Activated T-helper 1 cell treated with anti-CD3 and anti-CD28 coated beads, Interleukin-12 subunit alpha, Interleukin-12 subunit beta, Interleukin-2, Interleukin-4 antibody, amounts not matched to agents 30 ng/mL and 10 ng/mL and 1 ng/mL, durations not matched to agents 14 hours and 24 hours and 36 hours (primary cell): ENCODE results near the gene CHCHD1. TPM values are rescaled to one million over a fixed set of nuclear protein-coding genes. Genes with fewer than 3 reads are reported as not detected.
"Not testable (repeated sequence)": the region's sequence is repeated elsewhere in the genome, so short reads cannot be mapped to it uniquely, and the experiment has no call there.

ENCODE experiments used
- DNase-seq: peaks from one replicate; pipeline ENCODE4 v3.0.0; 2021; ENCODE audit warnings: low spot score
- H3K27ac Mint-ChIP-seq: one replicate; pipeline ENCODE4 v1.8.0; 2021; ENCODE audit warnings: mild to moderate bottlenecking, mixed read lengths
- H3K27me3 Mint-ChIP-seq: one replicate; pipeline ENCODE4 v1.8.0; 2022; ENCODE audit warnings: mild to moderate bottlenecking, moderate library complexity, mixed read lengths; ENCODE audit not compliant: insufficient read depth
- H3K36me3 Mint-ChIP-seq: one replicate; pipeline ENCODE4 v1.8.0; 2021; ENCODE audit warnings: low read depth, mixed read lengths
- H3K4me1 Mint-ChIP-seq: one replicate; pipeline ENCODE4 v1.8.0; 2021; ENCODE audit warnings: low read depth, mixed read lengths
- H3K4me3 Mint-ChIP-seq: one replicate; pipeline ENCODE4 v1.8.0; 2021; ENCODE audit warnings: mild to moderate bottlenecking, moderate library complexity, mixed read lengths
- H3K9me3 Mint-ChIP-seq: one replicate; pipeline ENCODE4 v1.8.0; 2021; ENCODE audit warnings: mixed read lengths
- intact Hi-C: fragments of 100-400 bp; cut with micrococcal nuclease; formaldehyde crosslinking; loops from one replicate; pipeline ENCODE4 v1.15.1; 2024
- total RNA-seq: library from RNA; stranded (reverse); gene quantifications from 2 replicates; pipeline ENCODE4 v1.2.3, GENCODE V29; 2022

The CHCHD1 gene
- total RNA-seq, 1 donor from 2014 or later, result 30.9 TPM

GRCh38 chr10:73787031-73787800 lies 5.4 kb downstream of the CHCHD1 start:
- H3K9me3 Mint-ChIP-seq, DNase-seq, H3K27ac Mint-ChIP-seq, H3K27me3 Mint-ChIP-seq: not testable (repeated sequence)
- Mint-ChIP-seq H3K4me1 (peaks cover 40% of the 10 kb centered on the region), H3K36me3 (peaks cover 29% of the 10 kb centered on the region), H3K4me3 (peak overlapping the region; percentile 99)
- intact Hi-C loops, result loop anchor here (10.0 kb wide), 1 partner anchor 542 kb away; the partner anchor contains the start of gene DNAJC9

GRCh38 chr10:73788864-73789658 lies 7.2 kb downstream of the CHCHD1 start:
- no peak for DNase-seq
- peaks cover 28% of the 10 kb centered on the region for H3K4me1 Mint-ChIP-seq
- peaks cover 35% of the 10 kb centered on the region for H3K36me3 Mint-ChIP-seq
- intact Hi-C loops, result loop anchor here (10.0 kb wide), 1 partner anchor 544 kb away; the partner anchor contains the start of gene DNAJC9
- no peak overlapping the region for H3K27ac Mint-ChIP-seq
- no peaks in the 10 kb centered on the region for H3K9me3 Mint-ChIP-seq
- H3K4me3 Mint-ChIP-seq, result peak overlapping the region; percentile 4
- H3K27me3 Mint-ChIP-seq, result no peaks in the 10 kb centered on the region

GRCh38 chr10:73789659-73790055 lies 7.8 kb downstream of the CHCHD1 start:
- H3K27me3 Mint-ChIP-seq, result no peaks in the 10 kb centered on the region
- H3K4me1 Mint-ChIP-seq, result peaks cover 28% of the 10 kb centered on the region
- peaks cover 38% of the 10 kb centered on the region for H3K36me3 Mint-ChIP-seq

GRCh38 chr10:73790886-73791625 lies 9.2 kb downstream of the CHCHD1 start:
- H3K4me1 Mint-ChIP-seq, result peaks cover 23% of the 10 kb centered on the region
- intact Hi-C loops, result no loop called here
- peaks cover 45% of the 10 kb centered on the region for H3K36me3 Mint-ChIP-seq
- H3K4me3 Mint-ChIP-seq, result no peak overlapping the region
- H3K27ac Mint-ChIP-seq, result no peak overlapping the region
- no peak for DNase-seq
- H3K27me3 Mint-ChIP-seq, result no peaks in the 10 kb centered on the region
- H3K9me3 Mint-ChIP-seq, result no peaks in the 10 kb centered on the region

More at GRCh38 chr10:73789659-73790055, 7.8 kb downstream of the CHCHD1 start:
- Mint-ChIP-seq H3K4me3 (peak overlapping the region; percentile 4), H3K9me3 (no peaks in the 10 kb centered on the region), H3K27ac (no peak overlapping the region)
- DNase-seq, result no peak
- intact Hi-C loops, result loop anchor here (10.0 kb wide), 1 partner anchor 545 kb away; the partner anchor contains the start of gene DNAJC9

GRCh38 chr10:73791871-73792400 lies 10.1 kb downstream of the CHCHD1 start:
- Mint-ChIP-seq H3K27ac (no peak overlapping the region), H3K36me3 (peaks cover 48% of the 10 kb centered on the region), H3K27me3 (no peaks in the 10 kb centered on the region), H3K4me1 (peaks cover 15% of the 10 kb centered on the region), H3K9me3 (no peaks in the 10 kb centered on the region), H3K4me3 (no peak overlapping the region)
- no peak for DNase-seq
- intact Hi-C loops, result no loop called here

- no peaks in the 10 kb centered on the region for H3K9me3 Mint-ChIP-seq
- peaks cover 56% of the 10 kb centered on the region for H3K36me3 Mint-ChIP-seq
- intact Hi-C loops, result no loop called here
- no peak overlapping the region for H3K27ac Mint-ChIP-seq
- H3K4me3 Mint-ChIP-seq, result no peak overlapping the region
- peaks cover 2% of the 10 kb centered on the region for H3K4me1 Mint-ChIP-seq
- no peaks in the 10 kb centered on the region for H3K27me3 Mint-ChIP-seq
- no peak for DNase-seq
These were observed 11.6 kb downstream of the CHCHD1 start for GRCh38 chr10:73793456-73793855.

GRCh38 chr10:73795491-73795890 lies 13.6 kb downstream of the CHCHD1 start:
- H3K27me3 Mint-ChIP-seq, intact Hi-C loops, H3K4me1 Mint-ChIP-seq, H3K9me3 Mint-ChIP-seq, DNase-seq, H3K4me3 Mint-ChIP-seq, H3K27ac Mint-ChIP-seq: not testable (repeated sequence)
- H3K36me3 Mint-ChIP-seq, result peaks cover 52% of the 10 kb centered on the region

GRCh38 chr10:73796035-73796434 lies 14.2 kb downstream of the CHCHD1 start:
- not testable (repeated sequence) for H3K27ac Mint-ChIP-seq
- peaks cover 49% of the 10 kb centered on the region for H3K36me3 Mint-ChIP-seq

GRCh38 chr10:73796766-73797165 lies 14.9 kb downstream of the CHCHD1 start:
- no peak for DNase-seq
- Mint-ChIP-seq H3K4me1 (no peaks in the 10 kb centered on the region), H3K27ac (peak overlapping the region; percentile 58), H3K36me3 (peaks cover 43% of the 10 kb centered on the region), H3K4me3 (no peak overlapping the region), H3K9me3 (no peaks in the 10 kb centered on the region), H3K27me3 (no peaks in the 10 kb centered on the region)
- intact Hi-C loops, result no loop called here

More at GRCh38 chr10:73796035-73796434, 14.2 kb downstream of the CHCHD1 start:
- DNase-seq, H3K4me3 Mint-ChIP-seq, H3K27me3 Mint-ChIP-seq, H3K9me3 Mint-ChIP-seq, intact Hi-C loops, H3K4me1 Mint-ChIP-seq: not testable (repeated sequence)

GRCh38 chr10:73797324-73798025 lies 15.6 kb downstream of the CHCHD1 start:
- Mint-ChIP-seq H3K36me3 (peaks cover 48% of the 10 kb centered on the region), H3K27me3 (no peaks in the 10 kb centered on the region), H3K27ac (no peak overlapping the region), H3K4me3 (no peak overlapping the region), H3K9me3 (no peaks in the 10 kb centered on the region), H3K4me1 (no peaks in the 10 kb centered on the region)
- no peak for DNase-seq
- intact Hi-C loops, result no loop called here

GRCh38 chr10:73798087-73798486 lies 16.2 kb downstream of the CHCHD1 start:
- no peaks in the 10 kb centered on the region for H3K27me3 Mint-ChIP-seq
- DNase-seq, result no peak
- intact Hi-C loops, result no loop called here
- no peaks in the 10 kb centered on the region for H3K9me3 Mint-ChIP-seq
- no peaks in the 10 kb centered on the region for H3K4me1 Mint-ChIP-seq
- H3K27ac Mint-ChIP-seq, result no peak overlapping the region
- H3K4me3 Mint-ChIP-seq, result no peak overlapping the region
- peaks cover 53% of the 10 kb centered on the region for H3K36me3 Mint-ChIP-seq
